WTC11 (cell line): Measurements from ENCODE around the gene MOGAT2. TPM values are rescaled to one million over a fixed set of nuclear protein-coding genes. Genes with fewer than 3 reads are reported as not detected.

Experiments
- ATF2 ChIP-seq: sonication (generic); formaldehyde crosslinking; IDR thresholded peaks from 2 replicates; pipeline ENCODE4 v1.8.1; 2022; ENCODE audit warnings: low read depth, missing genetic modification reagents, borderline replicate concordance
- ATF3 ChIP-seq: sonication (generic); formaldehyde crosslinking; conservative IDR thresholded peaks from 2 replicates; pipeline ENCODE4 v1.8.1; 2022; ENCODE audit warnings: mild to moderate bottlenecking, missing genetic modification reagents
- CREB1 ChIP-seq: sonication (generic); formaldehyde crosslinking; IDR thresholded peaks from 2 replicates; pipeline ENCODE4 v1.8.0; 2023; ENCODE audit warnings: mild to moderate bottlenecking, missing genetic modification reagents
- ESRRA ChIP-seq: sonication (generic); formaldehyde crosslinking; IDR thresholded peaks from 2 replicates; pipeline ENCODE4 v1.8.1; 2022; ENCODE audit warnings: mild to moderate bottlenecking, missing genetic modification reagents, borderline replicate concordance
- ETV6 ChIP-seq: sonication (generic); formaldehyde crosslinking; IDR thresholded peaks from 2 replicates; pipeline ENCODE4 v1.8.1; 2022; ENCODE audit warnings: mild to moderate bottlenecking, missing genetic modification reagents
- FOXJ3 ChIP-seq: sonication (generic); formaldehyde crosslinking; IDR thresholded peaks from 2 replicates; pipeline ENCODE4 v1.9.0; 2021; ENCODE audit warnings: missing genetic modification reagents, mild to moderate bottlenecking, borderline replicate concordance
- FOXP1 ChIP-seq: sonication (generic); formaldehyde crosslinking; IDR thresholded peaks from 2 replicates; pipeline ENCODE4 v1.8.0; 2022; ENCODE audit warnings: missing genetic modification reagents, mild to moderate bottlenecking, moderate library complexity, borderline replicate concordance
- JAZF1 ChIP-seq: fragments of 250-450 bp; sonication (Bioruptor Pico); IDR thresholded peaks from 2 replicates; pipeline ENCODE4 v1.9.0; 2021; ENCODE audit warnings: moderate library complexity, mild to moderate bottlenecking, inconsistent platforms
- KAT7 ChIP-seq: sonication (generic); formaldehyde crosslinking; IDR thresholded peaks from 2 replicates; pipeline ENCODE4 v1.8.1; 2023; ENCODE audit warnings: missing genetic modification reagents, mild to moderate bottlenecking, borderline replicate concordance
- MAX ChIP-seq: sonication (generic); formaldehyde crosslinking; IDR thresholded peaks from 2 replicates; pipeline ENCODE4 v1.8.0; 2022; ENCODE audit warnings: mild to moderate bottlenecking, missing genetic modification reagents
- MXD4 ChIP-seq: fragments of 250-450 bp; sonication (Bioruptor Pico); IDR thresholded peaks from 2 replicates; pipeline ENCODE4 v1.8.0; 2021; ENCODE audit warnings: mild to moderate bottlenecking, moderate library complexity, borderline replicate concordance
- NFATC4 ChIP-seq: fragments of 250-450 bp; sonication (Bioruptor Pico); IDR thresholded peaks from 2 replicates; pipeline ENCODE4 v1.9.0; 2021; ENCODE audit warnings: mild to moderate bottlenecking
- NFYB ChIP-seq: sonication (generic); formaldehyde crosslinking; conservative IDR thresholded peaks from 2 replicates; pipeline ENCODE4 v1.8.0; 2022; ENCODE audit warnings: low read depth, missing genetic modification reagents
- NR1H2 ChIP-seq: sonication (generic); formaldehyde crosslinking; IDR thresholded peaks from 2 replicates; pipeline ENCODE4 v1.9.0; 2021; ENCODE audit warnings: mild to moderate bottlenecking, moderate library complexity, missing genetic modification reagents
- SMAD4 ChIP-seq: sonication (generic); formaldehyde crosslinking; IDR thresholded peaks from 2 replicates; pipeline ENCODE4 v1.8.0; 2022; ENCODE audit warnings: mild to moderate bottlenecking, missing genetic modification reagents
- TEAD4 ChIP-seq: sonication (generic); formaldehyde crosslinking; IDR thresholded peaks from 2 replicates; pipeline ENCODE4 v1.8.0; 2022; ENCODE audit warnings: mild to moderate bottlenecking, missing genetic modification reagents
- ZNF138 ChIP-seq: sonication (generic); formaldehyde crosslinking; conservative IDR thresholded peaks from 2 replicates; pipeline ENCODE4 v1.8.1; 2022; ENCODE audit warnings: mild to moderate bottlenecking, moderate library complexity, missing genetic modification reagents
- ZNF232 ChIP-seq: sonication (generic); formaldehyde crosslinking; IDR thresholded peaks from 2 replicates; pipeline ENCODE4 v1.8.0; 2022; ENCODE audit warnings: mild to moderate bottlenecking, missing genetic modification reagents
- ZNF281 ChIP-seq: sonication (generic); formaldehyde crosslinking; IDR thresholded peaks from 2 replicates; pipeline ENCODE4 v1.8.0; 2023; ENCODE audit warnings: mild to moderate bottlenecking, missing genetic modification reagents
- ZNF396 ChIP-seq: fragments of 250-450 bp; sonication (Bioruptor Pico); IDR thresholded peaks from 2 replicates; pipeline ENCODE4 v1.8.0; 2021; ENCODE audit warnings: mild to moderate bottlenecking, moderate library complexity, borderline replicate concordance
- ZNF532 ChIP-seq: fragments of 250-450 bp; sonication (Bioruptor Pico); IDR thresholded peaks from 2 replicates; pipeline ENCODE4 v1.9.0; 2021; ENCODE audit warnings: mild to moderate bottlenecking, borderline replicate concordance
- ZNF671 ChIP-seq: fragments of 250-450 bp; sonication (Bioruptor Pico); IDR thresholded peaks from 2 replicates; pipeline ENCODE4 v1.8.0; 2021; ENCODE audit warnings: mild to moderate bottlenecking
- total RNA-seq: library from RNA; stranded (reverse); gene quantifications from 3 replicates; pipeline ENCODE4 v1.2.3, GENCODE V29; 2021
- TF ChIP-seq, protein P1 (sequence below): sonication (generic); formaldehyde crosslinking; IDR thresholded peaks from 2 replicates; pipeline ENCODE4 v1.8.0; 2023; ENCODE audit warnings: missing genetic modification reagents
- TF ChIP-seq, protein P2 (sequence below): sonication (generic); formaldehyde crosslinking; IDR thresholded peaks from 2 replicates; pipeline ENCODE4 v1.8.1; 2022; ENCODE audit warnings: low read depth, mild to moderate bottlenecking, moderate library complexity, missing genetic modification reagents, borderline replicate concordance
- TF ChIP-seq, protein P3 (sequence below): sonication (generic); formaldehyde crosslinking; IDR thresholded peaks from 2 replicates; pipeline ENCODE4 v1.8.0; 2022; ENCODE audit warnings: mild to moderate bottlenecking, missing genetic modification reagents

The MOGAT2 gene
- total RNA-seq, 1 experiment from 2014 or later = not detected

DNA sequence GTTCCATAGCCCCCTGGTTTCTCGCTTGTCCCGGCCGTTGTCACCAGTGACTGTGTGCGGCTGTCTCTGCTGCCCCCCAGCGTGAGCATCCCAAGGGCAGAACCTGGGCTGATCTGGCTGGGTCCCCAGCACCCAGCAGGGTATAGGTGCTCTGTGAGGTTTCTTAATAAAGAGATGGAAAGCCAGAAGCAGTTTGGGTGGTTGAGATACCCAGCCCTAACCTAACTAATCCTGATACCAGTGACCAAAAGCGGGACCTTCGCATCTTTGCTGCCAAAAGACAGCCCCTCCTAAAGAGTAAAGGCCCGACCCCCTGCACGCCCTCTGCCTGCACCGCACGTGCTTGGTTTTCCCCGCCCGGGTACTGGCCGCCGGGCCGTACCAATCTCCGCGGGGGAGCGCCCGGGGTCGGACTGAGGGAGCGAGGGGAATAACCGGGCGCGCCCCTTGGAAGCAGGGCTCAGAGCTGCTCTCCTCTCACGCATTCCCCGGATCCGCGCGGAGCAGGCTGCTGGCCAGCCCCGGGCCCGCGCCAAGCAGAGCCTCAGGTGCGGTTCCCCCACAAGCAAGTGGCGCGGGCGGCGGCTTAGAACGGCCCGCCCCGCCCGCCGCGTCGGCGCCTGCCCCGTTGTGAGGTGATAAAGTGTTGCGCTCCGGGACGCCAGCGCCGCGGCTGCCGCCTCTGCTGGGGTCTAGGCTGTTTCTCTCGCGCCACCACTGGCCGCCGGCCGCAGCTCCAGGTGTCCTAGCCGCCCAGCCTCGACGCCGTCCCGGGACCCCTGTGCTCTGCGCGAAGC lies 50.7 kb downstream of the MOGAT2 start, which contains the start of gene DGAT2 (continued):
- TF ChIP-seq ZNF532 (CRISPR knock-in tag) = no peak
- TF ChIP-seq ZNF671 (CRISPR knock-in tag) = no peak
- TF ChIP-seq, protein P1, sequence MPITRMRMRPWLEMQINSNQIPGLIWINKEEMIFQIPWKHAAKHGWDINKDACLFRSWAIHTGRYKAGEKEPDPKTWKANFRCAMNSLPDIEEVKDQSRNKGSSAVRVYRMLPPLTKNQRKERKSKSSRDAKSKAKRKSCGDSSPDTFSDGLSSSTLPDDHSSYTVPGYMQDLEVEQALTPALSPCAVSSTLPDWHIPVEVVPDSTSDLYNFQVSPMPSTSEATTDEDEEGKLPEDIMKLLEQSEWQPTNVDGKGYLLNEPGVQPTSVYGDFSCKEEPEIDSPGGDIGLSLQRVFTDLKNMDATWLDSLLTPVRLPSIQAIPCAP (CRISPR knock-in tag) = peak; percentile 92
- peak; percentile 58; the same call in 1 of the 2 replicates for TF ChIP-seq NR1H2 (CRISPR knock-in tag)
- TF ChIP-seq, protein P2, sequence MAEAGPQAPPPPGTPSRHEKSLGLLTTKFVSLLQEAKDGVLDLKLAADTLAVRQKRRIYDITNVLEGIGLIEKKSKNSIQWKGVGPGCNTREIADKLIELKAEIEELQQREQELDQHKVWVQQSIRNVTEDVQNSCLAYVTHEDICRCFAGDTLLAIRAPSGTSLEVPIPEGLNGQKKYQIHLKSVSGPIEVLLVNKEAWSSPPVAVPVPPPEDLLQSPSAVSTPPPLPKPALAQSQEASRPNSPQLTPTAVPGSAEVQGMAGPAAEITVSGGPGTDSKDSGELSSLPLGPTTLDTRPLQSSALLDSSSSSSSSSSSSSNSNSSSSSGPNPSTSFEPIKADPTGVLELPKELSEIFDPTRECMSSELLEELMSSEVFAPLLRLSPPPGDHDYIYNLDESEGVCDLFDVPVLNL (CRISPR knock-in tag) = no peak
- TF ChIP-seq ZNF138 = no peak
- TF ChIP-seq ZNF396 (CRISPR knock-in tag) = no peak
- peak; percentile 72; the same call in 1 of the 2 replicates for TF ChIP-seq CREB1 (CRISPR knock-in tag)
- no peak for TF ChIP-seq KAT7 (CRISPR knock-in tag)
- TF ChIP-seq JAZF1 (CRISPR knock-in tag) = no peak
- no peak for TF ChIP-seq MXD4 (CRISPR knock-in tag)
- TF ChIP-seq MAX (CRISPR knock-in tag) = peak; percentile 99
- TF ChIP-seq NFYB = peak; percentile 14; the same call in 1 of the 2 replicates
- TF ChIP-seq TEAD4 (CRISPR knock-in tag) = peak; percentile 78; the same call in 1 of the 2 replicates
- no peak for TF ChIP-seq ATF2 (CRISPR knock-in tag)
- no peak for TF ChIP-seq NFATC4 (CRISPR knock-in tag)
- TF ChIP-seq ZNF232 (CRISPR knock-in tag) = peak; percentile 96
- TF ChIP-seq FOXJ3 (CRISPR knock-in tag) = no peak
- TF ChIP-seq ESRRA = peak; percentile 85; the same call in 1 of the 2 replicates
- 0 out of 2 replicates have a peak, but pooled peaks have one; percentile 21 for TF ChIP-seq SMAD4 (CRISPR knock-in tag)
- peak; percentile 93 for TF ChIP-seq ETV6
- TF ChIP-seq ZNF281 (CRISPR knock-in tag) = peak; percentile 86; the same call in 1 of the 2 replicates
- TF ChIP-seq, protein P3, sequence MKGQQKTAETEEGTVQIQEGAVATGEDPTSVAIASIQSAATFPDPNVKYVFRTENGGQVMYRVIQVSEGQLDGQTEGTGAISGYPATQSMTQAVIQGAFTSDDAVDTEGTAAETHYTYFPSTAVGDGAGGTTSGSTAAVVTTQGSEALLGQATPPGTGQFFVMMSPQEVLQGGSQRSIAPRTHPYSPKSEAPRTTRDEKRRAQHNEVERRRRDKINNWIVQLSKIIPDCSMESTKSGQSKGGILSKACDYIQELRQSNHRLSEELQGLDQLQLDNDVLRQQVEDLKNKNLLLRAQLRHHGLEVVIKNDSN (CRISPR knock-in tag) = peak; percentile 85
- peak; percentile 89; the same call in 1 of the 2 replicates for TF ChIP-seq FOXP1 (CRISPR knock-in tag)
- TF ChIP-seq ATF3 = no peak
